Measurements from ENCODE around the gene MORF4L1.
A peak's percentile ranks its signal among the peaks of the same experiment; 100 is the strongest.
"Not testable (repeated sequence)": the region's sequence is repeated elsewhere in the genome, so short reads cannot be mapped to it uniquely, and the experiment has no call there.

MORF4L1 gene

GRCh38 chr15:78927077-78927790 is 54.5 kb downstream of the MORF4L1 start:
- DNase-seq, result no peak

- DNase-seq, result not testable (repeated sequence)
Observed at GRCh38 chr15:78928176-78928575, 55.5 kb downstream of the MORF4L1 start.

- no peak for DNase-seq
Observed at GRCh38 chr15:78928616-78929093, 56.0 kb downstream of the MORF4L1 start.

- no peak for DNase-seq
Observed at GRCh38 chr15:78929536-78930264, 57.0 kb downstream of the MORF4L1 start.

- no peak for DNase-seq
Observed at GRCh38 chr15:78930577-78931388, 58.1 kb downstream of the MORF4L1 start.

GRCh38 chr15:78931439-78932257 is 59.0 kb downstream of the MORF4L1 start:
- no peak for DNase-seq

- DNase-seq, result no peak
Observed at GRCh38 chr15:78932258-78932808, 59.6 kb downstream of the MORF4L1 start.

GRCh38 chr15:78933187-78933822 is 60.6 kb downstream of the MORF4L1 start:
- DNase-seq, result no peak

- DNase-seq, result no peak
Observed at GRCh38 chr15:78933823-78934654, 61.3 kb downstream of the MORF4L1 start.

- DNase-seq, result no peak
Observed at GRCh38 chr15:78934655-78935023, 61.9 kb downstream of the MORF4L1 start.

GRCh38 chr15:78937132-78937739 is 64.5 kb downstream of the MORF4L1 start:
- peak; percentile 69 for DNase-seq

GRCh38 chr15:78938658-78939488 is 66.2 kb downstream of the MORF4L1 start:
- peak; percentile 75 for DNase-seq

GRCh38 chr15:78942741-78943140 is 70.1 kb downstream of the MORF4L1 start:
- DNase-seq, result no peak

GRCh38 chr15:78943692-78944091 is 71.0 kb downstream of the MORF4L1 start:
- no peak for DNase-seq

- DNase-seq, result peak; percentile 8
Observed at GRCh38 chr15:78944202-78944625, 71.5 kb downstream of the MORF4L1 start.

GRCh38 chr15:78944669-78945407 is 72.1 kb downstream of the MORF4L1 start, which contains the start of gene CTSH:
CTSH (minus strand) TSS chr15:78945046; CDS start chr15:78944981, 65 bp downstream.
- DNase-seq, result peak; percentile 84

GRCh38 chr15:78946493-78946892 is 73.8 kb downstream of the MORF4L1 start:
- DNase-seq, result no peak

GRCh38 chr15:78947506-78947905 is 74.8 kb downstream of the MORF4L1 start:
- DNase-seq, result no peak
